ENCODE measurements around the gene FAM236D.
"Not testable (repeated sequence)": the region's sequence is repeated elsewhere in the genome, so short reads cannot be mapped to it uniquely, and the experiment has no call there.

The FAM236D gene

GRCh38 chrX:72808110-72808509, at the start of gene FAM236D:
Gene FAM236D, minus strand, starts transcription at chrX:72808210. Its CDS starts 100 bp downstream, at chrX:72808110.
- DNase-seq: not testable (repeated sequence)

GRCh38 chrX:72837532-72837931, 29.5 kb upstream of the FAM236D start:
- not testable (repeated sequence) for DNase-seq

- not testable (repeated sequence) for DNase-seq
These were observed 22.7 kb upstream of the FAM236D start for GRCh38 chrX:72830701-72831100.

GRCh38 chrX:72790390-72790789, 17.6 kb downstream of the FAM236D start:
- not testable (repeated sequence) for DNase-seq

GRCh38 chrX:72788142-72788541, 19.9 kb downstream of the FAM236D start:
- not testable (repeated sequence) for DNase-seq

- DNase-seq: not testable (repeated sequence)
These were observed 24.0 kb downstream of the FAM236D start for GRCh38 chrX:72783964-72784363.

- DNase-seq: not testable (repeated sequence)
These were observed 24.6 kb downstream of the FAM236D start for GRCh38 chrX:72783365-72783936.

GRCh38 chrX:72782560-72782959, 25.4 kb downstream of the FAM236D start, which contains the start of gene FAM236B:
Gene FAM236B, minus strand, starts transcription at chrX:72782660. Its CDS starts 100 bp downstream, at chrX:72782560.
- not testable (repeated sequence) for DNase-seq

GRCh38 chrX:72778146-72778545, 29.9 kb downstream of the FAM236D start:
- not testable (repeated sequence) for DNase-seq

GRCh38 chrX:72777467-72777790, 30.6 kb downstream of the FAM236D start:
- not testable (repeated sequence) for DNase-seq

- DNase-seq: not testable (repeated sequence)
These were observed 31.1 kb downstream of the FAM236D start, which contains the start of gene DMRTC1B for GRCh38 chrX:72776653-72777466. Gene DMRTC1B, plus strand, starts transcription at chrX:72776890. Its CDS starts 68,246 bp downstream, at chrX:72845136.

GRCh38 chrX:72760454-72760853, 47.6 kb downstream of the FAM236D start:
- DNase-seq: not testable (repeated sequence)

All from RPMI8226 (cell line).